HepG2 (cell line): ENCODE measurements around the gene ZFP92. TPM values are rescaled to one million over a fixed set of nuclear protein-coding genes. Genes with fewer than 3 reads are reported as not detected.
A peak's percentile ranks its signal among the peaks of the same experiment; 100 is the strongest.

ENCODE experiments used
- BRD4 ChIP-seq: sonication (generic); formaldehyde crosslinking; IDR thresholded peaks from 2 replicates; pipeline ENCODE4 v1.4.0; 2020; ENCODE audit warnings: missing genetic modification reagents
- FOSL2 ChIP-seq: sonication (generic); formaldehyde crosslinking; IDR thresholded peaks from 2 replicates; pipeline ENCODE4 v1.4.0; 2020; ENCODE audit warnings: missing genetic modification reagents
- HNF4A ChIP-seq: sonication (generic); formaldehyde crosslinking; IDR thresholded peaks from 2 replicates; pipeline ENCODE4 v1.4.0; 2020; ENCODE audit warnings: missing genetic modification reagents
- HNF4G ChIP-seq, 2 experiments: sonication (generic) in 1 of 2; formaldehyde crosslinking in 1 of 2; IDR thresholded peaks; 2 replicates each; pipeline versions ENCODE4 v1.4.0 to v1.6.1; 2011 to 2020; ENCODE audit warnings: borderline replicate concordance in 2 of 2, low read depth in 2 of 2, mild to moderate bottlenecking in 2 of 2, low read length in 1 of 2, missing genetic modification reagents in 1 of 2, moderate library complexity in 1 of 2
- MLXIP ChIP-seq: sonication (generic); formaldehyde crosslinking; IDR thresholded peaks from 2 replicates; pipeline ENCODE4 v1.9.0; 2021; ENCODE audit warnings: missing genetic modification reagents, borderline replicate concordance
- POGK ChIP-seq: sonication (generic); formaldehyde crosslinking; conservative IDR thresholded peaks from 2 replicates; pipeline ENCODE4 v1.8.0; 2022; ENCODE audit warnings: mild to moderate bottlenecking, moderate library complexity, missing genetic modification reagents
- RCOR2 ChIP-seq: IDR thresholded peaks from 2 replicates; pipeline ENCODE4 v1.6.1; 2016; ENCODE audit warnings: missing biosample characterization, missing genetic modification reagents
- TRIM24 ChIP-seq: sonication (generic); formaldehyde crosslinking; IDR thresholded peaks from 2 replicates; pipeline ENCODE4 v1.8.0; 2022; ENCODE audit warnings: mild to moderate bottlenecking, missing genetic modification reagents
- ZBTB39 ChIP-seq: sonication (generic); formaldehyde crosslinking; IDR thresholded peaks from 2 replicates; pipeline ENCODE4 v1.5.0; 2020; ENCODE audit warnings: missing genetic modification reagents
- ZBTB42 ChIP-seq: sonication (generic); formaldehyde crosslinking; IDR thresholded peaks from 2 replicates; pipeline ENCODE4 v1.5.0; 2020; ENCODE audit warnings: mild to moderate bottlenecking, missing genetic modification reagents
- ZNF264 ChIP-seq: sonication (generic); formaldehyde crosslinking; IDR thresholded peaks from 2 replicates; pipeline ENCODE4 v1.4.0; 2020; ENCODE audit warnings: missing genetic modification reagents
- ZNF317 ChIP-seq: sonication (generic); formaldehyde crosslinking; IDR thresholded peaks from 2 replicates; pipeline ENCODE4 v1.5.0; 2020; ENCODE audit warnings: mild to moderate bottlenecking, missing genetic modification reagents
- ZNF451 ChIP-seq: sonication (generic); formaldehyde crosslinking; IDR thresholded peaks from 2 replicates; pipeline ENCODE4 v1.5.0; 2020; ENCODE audit warnings: mild to moderate bottlenecking, missing genetic modification reagents
- ZNF484 ChIP-seq: sonication (generic); formaldehyde crosslinking; IDR thresholded peaks from 2 replicates; pipeline ENCODE4 v1.5.1; 2020; ENCODE audit warnings: mild to moderate bottlenecking, low read depth, missing genetic modification reagents, borderline replicate concordance
- ZNF75D ChIP-seq: sonication (generic); formaldehyde crosslinking; IDR thresholded peaks from 2 replicates; pipeline ENCODE4 v1.8.1; 2023; ENCODE audit warnings: missing genetic modification reagents, mild to moderate bottlenecking, borderline replicate concordance
- ZNF878 ChIP-seq: sonication (generic); formaldehyde crosslinking; IDR thresholded peaks from 2 replicates; pipeline ENCODE4 v1.8.1; 2023; ENCODE audit warnings: mild to moderate bottlenecking, missing genetic modification reagents, moderate library complexity
- ZSCAN25 ChIP-seq: sonication (generic); formaldehyde crosslinking; IDR thresholded peaks from 2 replicates; pipeline ENCODE4 v1.8.0; 2022; ENCODE audit warnings: mild to moderate bottlenecking, missing genetic modification reagents
- polyA plus RNA-seq, 8 experiments: library from polyadenylated mRNA; depleted of rRNA in 3 of 8; stranded (reverse) in 7 of 8; unstranded in 1 of 8; fragments of >200 nt; fragmentation: Illumina TruSeq in 4 of 8; extraction: Trizol in 4 of 8; gene quantifications; 2 replicates each; pipeline versions ENCODE4 v1.2.1 to v1.2.3, GENCODE V29; 2011 to 2016; ENCODE audit warnings: low read depth in 4 of 8, missing spikeins in 1 of 8, mixed read lengths in 1 of 8; ENCODE audit not compliant: insufficient read depth in 1 of 8
- total RNA-seq, 5 experiments: library from RNA; depleted of rRNA; stranded (reverse); fragments of >200 nt; fragmentation: Illumina TruSeq; extraction: Trizol; gene quantifications; 2 replicates each; pipeline ENCODE4 v1.2.3, GENCODE V29; 2016; ENCODE audit warnings: low read depth in 1 of 5
- TF ChIP-seq, protein P1 (sequence below): sonication (generic); formaldehyde crosslinking; IDR thresholded peaks from 2 replicates; pipeline ENCODE4 v1.4.0; 2020; ENCODE audit warnings: missing genetic modification reagents, low read depth, mild to moderate bottlenecking, borderline replicate concordance

The ZFP92 gene
- total and polyA plus RNA-seq, 2 of the 13 experiments (the other 11 are each of a cell fraction or from before 2014, with no cell fraction given): 0.02 TPM; not detected in 1

GRCh38 chrX:153409414-153410101 is 1.7 kb upstream of the ZFP92 start (continued):
- no peak for TF ChIP-seq BRD4 (CRISPR knock-in tag)
- TF ChIP-seq FOSL2 (CRISPR knock-in tag): 0 out of 2 replicates have a peak, but pooled peaks have one; percentile 7
- peak; percentile 64; the same call in 1 of the 2 replicates for TF ChIP-seq HNF4G (IDR thresholded peaks at IDR 0.05; ENCODE audit: borderline replicate concordance, low read depth, low read length)
- peak; percentile 60; the same call in 1 of the 2 replicates for TF ChIP-seq HNF4G (CRISPR knock-in tag; IDR thresholded peaks at IDR 0.05; ENCODE audit: borderline replicate concordance, low read depth)
- no peak for TF ChIP-seq ZNF451 (CRISPR knock-in tag)
- no peak for TF ChIP-seq TRIM24 (CRISPR knock-in tag)
- TF ChIP-seq HNF4A: peak; percentile 81
- TF ChIP-seq ZNF317 (CRISPR knock-in tag): no peak
- TF ChIP-seq RCOR2 (CRISPR knock-in tag): no peak
- TF ChIP-seq ZBTB42 (CRISPR knock-in tag): no peak
- TF ChIP-seq MLXIP (CRISPR knock-in tag): no peak
- no peak for TF ChIP-seq ZNF264 (CRISPR knock-in tag)
- TF ChIP-seq, protein P1, sequence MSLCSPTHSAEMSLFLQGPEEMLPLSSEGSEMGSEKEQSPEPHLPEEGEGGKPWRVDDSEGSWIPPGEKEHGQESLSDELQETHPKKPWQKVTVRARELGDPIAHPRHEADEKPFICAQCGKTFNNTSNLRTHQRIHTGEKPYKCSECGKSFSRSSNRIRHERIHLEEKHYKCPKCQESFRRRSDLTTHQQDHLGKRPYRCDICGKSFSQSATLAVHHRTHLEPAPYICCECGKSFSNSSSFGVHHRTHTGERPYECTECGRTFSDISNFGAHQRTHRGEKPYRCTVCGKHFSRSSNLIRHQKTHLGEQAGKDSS (CRISPR knock-in tag): no peak
- no peak for TF ChIP-seq POGK (CRISPR knock-in tag)
- no peak for TF ChIP-seq ZSCAN25 (CRISPR knock-in tag)
- TF ChIP-seq ZNF75D: no peak
- TF ChIP-seq ZNF484 (CRISPR knock-in tag): no peak
- TF ChIP-seq ZNF878: no peak
- TF ChIP-seq ZBTB39 (CRISPR knock-in tag): no peak
